Measurements from ENCODE around the gene ROR1. TPM values are rescaled to one million over a fixed set of nuclear protein-coding genes. Genes with fewer than 3 reads are reported as not detected.

ROR1 gene
- total and polyA plus RNA-seq, 2 of the 4 experiments (the other 2 are of a cell fraction), result 4.4 to 10.0 TPM

- Histone ChIP-seq H3K4me3 (ENCODE audit: insufficient read depth, low read depth, low read length) (no peak overlapping the region), H3K79me1 (ENCODE audit: low read depth in 1 of 2, low read length in 2 of 2) (no peaks in the 10 kb centered on the region), H4K91ac (ENCODE audit: insufficient read depth, low read depth, low read length) (no peak overlapping the region), H3K9me3 (ENCODE audit: control insufficient read depth, insufficient read depth, low read length) (no peaks in the 10 kb centered on the region), H2BK120ac (ENCODE audit: low read depth, low read length) (no peak overlapping the region), H3K4ac (ENCODE audit: low read depth, low read length) (no peak overlapping the region), H3K14ac (replicated peaks; ENCODE audit: low read depth, low read length) (no peak overlapping the region), H2AFZ (replicated peaks; ENCODE audit: low read length, poor library complexity) (no peak overlapping the region), H4K20me1 (ENCODE audit: insufficient read depth, low read length) (no peaks in the 10 kb centered on the region), H2BK5ac (ENCODE audit: low read depth, low read length, poor library complexity, severe bottlenecking) (no peak overlapping the region), H2AK9ac (replicated peaks; ENCODE audit: low read depth, low read length, poor library complexity) (no peak overlapping the region), H4K5ac (ENCODE audit: low read depth, low read length) (no peak overlapping the region), H3K56ac (ENCODE audit: extremely low read depth, insufficient read depth, low read length) (no peak overlapping the region), H3K27me3 (ENCODE audit: control insufficient read depth, insufficient read depth, low read length) (peaks cover 4% of the 10 kb centered on the region; the same call in 1 of the 2 replicates), H3K27ac (ENCODE audit: insufficient read depth, low read length) (no peak overlapping the region), H3K9ac (ENCODE audit: low read depth, low read length) (no peak overlapping the region), H3K4me1 (ENCODE audit: control insufficient read depth, insufficient read depth, low read length) (no peaks in the 10 kb centered on the region; the same call in 1 of the 2 replicates), H3K18ac (ENCODE audit: low read depth, low read length) (no peak overlapping the region), H2AK5ac (ENCODE audit: low read depth, low read length) (no peak overlapping the region), H4K8ac (ENCODE audit: low read depth in 2 of 2, low read length in 2 of 2) (no peak overlapping the region), H3K23ac (ENCODE audit: low read depth, low read length) (no peak overlapping the region), H3K4me2 (ENCODE audit: low read depth, low read length) (no peak overlapping the region), H3K9me1 (ENCODE audit: insufficient read depth, low read length) (no peaks in the 10 kb centered on the region), H2BK15ac (ENCODE audit: low read depth, low read length) (no peak overlapping the region), H2BK20ac (ENCODE audit: low read depth, low read length) (no peak overlapping the region), H3K36me3 (ENCODE audit: control insufficient read depth, insufficient read depth, low read length) (no peaks in the 10 kb centered on the region)
- TF ChIP-seq NFE2L2 (IDR thresholded peaks at IDR 0.05; ENCODE audit: low read depth, low read length), result no peak
- TF ChIP-seq CEBPB (IDR thresholded peaks at IDR 0.05; ENCODE audit: low read depth, low read length), result no peak
- TF ChIP-seq BHLHE40 (IDR thresholded peaks at IDR 0.05; ENCODE audit: low read depth, low read length), result no peak
- TF ChIP-seq CTCF (conservative IDR thresholded peaks at IDR 0.05; ENCODE audit: low read depth, low read length), result no peak
- no peak for TF ChIP-seq USF2 (IDR thresholded peaks at IDR 0.05; ENCODE audit: low read depth, low read length)
- TF ChIP-seq RFX5 (IDR thresholded peaks at IDR 0.05; ENCODE audit: low read depth, low read length), result no peak
- no peak for TF ChIP-seq RCOR1 (IDR thresholded peaks at IDR 0.05; ENCODE audit: insufficient replicate concordance, low read length)
- TF ChIP-seq MXI1 (IDR thresholded peaks at IDR 0.05; ENCODE audit: borderline replicate concordance, low read depth, low read length), result no peak
- TF ChIP-seq RAD21 (IDR thresholded peaks at IDR 0.05; ENCODE audit: low read length), result no peak
- ChIA-PET POLR2A (ENCODE audit: unreplicated experiment) (no interaction called here), CTCF (no interaction called here)
- intact Hi-C loops (cut with micrococcal nuclease), result no loop called here
- in situ Hi-C loops (cut with MboI; ENCODE audit: low sequenced_read_pairs), result no loop called here
- no CpG with 5 or more reads among the region's 2 CpGs for WGBS, 2 experiments (ENCODE audit: extremely low coverage in 2 of 2, insufficient read length in 1 of 2)
- dilution Hi-C loops (cut with HindIII; ENCODE audit: low sequenced_read_pairs, unreplicated experiment), result no loop called here
- DNase-seq, result no peak
- BruUV-seq (replicated peaks), result no TSS peak
- no peak for ATAC-seq (ENCODE audit: low read depth)
Observed at GRCh38 chr1:64061430-64062104, 287.8 kb downstream of the ROR1 start.
